ENCODE data around the gene KCNN2. TPM values are rescaled to one million over a fixed set of nuclear protein-coding genes. Genes with fewer than 3 reads are reported as not detected.

KCNN2 gene
- total RNA-seq, 1 donor from 2014 or later: 2.3 TPM

- Mint-ChIP-seq H3K36me3 (ENCODE audit: unreplicated experiment) (no peaks in the 10 kb centered on the region), H3K27ac (ENCODE audit: unreplicated experiment) (no peak overlapping the region), H3K27me3 (ENCODE audit: unreplicated experiment) (peaks cover 1% of the 10 kb centered on the region), H3K4me1 (ENCODE audit: low read depth, unreplicated experiment) (peaks cover 13% of the 10 kb centered on the region), H3K4me3 (ENCODE audit: unreplicated experiment) (no peak overlapping the region), H3K9me3 (ENCODE audit: unreplicated experiment) (peaks cover 1% of the 10 kb centered on the region)
- no peak for DNase-seq
- no peak for TF ChIP-seq CTCF (IDR thresholded peaks at IDR 0.05; ENCODE audit: partially characterized antibody, unreplicated experiment)
Observed at GRCh38 chr5:114435885-114436299, 74.0 kb downstream of the KCNN2 start.

- peaks cover 13% of the 10 kb centered on the region for H3K4me1 Mint-ChIP-seq (ENCODE audit: low read depth, unreplicated experiment)
- H3K27ac Mint-ChIP-seq (ENCODE audit: unreplicated experiment): no peak overlapping the region
- no peak overlapping the region for H3K4me3 Mint-ChIP-seq (ENCODE audit: unreplicated experiment)
- no peaks in the 10 kb centered on the region for H3K36me3 Mint-ChIP-seq (ENCODE audit: unreplicated experiment)
- no peak for DNase-seq
- peaks cover 1% of the 10 kb centered on the region for H3K9me3 Mint-ChIP-seq (ENCODE audit: unreplicated experiment)
- H3K27me3 Mint-ChIP-seq (ENCODE audit: unreplicated experiment): peaks cover 1% of the 10 kb centered on the region
- TF ChIP-seq CTCF (IDR thresholded peaks at IDR 0.05; ENCODE audit: partially characterized antibody, unreplicated experiment): no peak
Observed at GRCh38 chr5:114437936-114438335, 76.1 kb downstream of the KCNN2 start.

GRCh38 chr5:114438471-114438870 lies 76.6 kb downstream of the KCNN2 start:
- no peak for TF ChIP-seq CTCF (IDR thresholded peaks at IDR 0.05; ENCODE audit: partially characterized antibody, unreplicated experiment)
- H3K27me3 Mint-ChIP-seq (ENCODE audit: unreplicated experiment): peaks cover 1% of the 10 kb centered on the region
- no peaks in the 10 kb centered on the region for H3K36me3 Mint-ChIP-seq (ENCODE audit: unreplicated experiment)
- DNase-seq: no peak
- H3K4me3 Mint-ChIP-seq (ENCODE audit: unreplicated experiment): no peak overlapping the region
- H3K4me1 Mint-ChIP-seq (ENCODE audit: low read depth, unreplicated experiment): peaks cover 13% of the 10 kb centered on the region
- H3K9me3 Mint-ChIP-seq (ENCODE audit: unreplicated experiment): peaks cover 1% of the 10 kb centered on the region
- H3K27ac Mint-ChIP-seq (ENCODE audit: unreplicated experiment): no peak overlapping the region

- no peaks in the 10 kb centered on the region for H3K27me3 Mint-ChIP-seq (ENCODE audit: unreplicated experiment)
- peaks cover 14% of the 10 kb centered on the region for H3K4me1 Mint-ChIP-seq (ENCODE audit: low read depth, unreplicated experiment)
- H3K4me3 Mint-ChIP-seq (ENCODE audit: unreplicated experiment): no peak overlapping the region
- no peaks in the 10 kb centered on the region for H3K36me3 Mint-ChIP-seq (ENCODE audit: unreplicated experiment)
- no peak for DNase-seq
- no peaks in the 10 kb centered on the region for H3K9me3 Mint-ChIP-seq (ENCODE audit: unreplicated experiment)
- H3K27ac Mint-ChIP-seq (ENCODE audit: unreplicated experiment): no peak overlapping the region
- TF ChIP-seq CTCF (IDR thresholded peaks at IDR 0.05; ENCODE audit: partially characterized antibody, unreplicated experiment): peak; percentile 63
Observed at GRCh38 chr5:114447084-114447773, 85.4 kb downstream of the KCNN2 start.

GRCh38 chr5:114448481-114448880 lies 86.6 kb downstream of the KCNN2 start:
- H3K36me3 Mint-ChIP-seq (ENCODE audit: unreplicated experiment): no peaks in the 10 kb centered on the region
- no peak for DNase-seq

More at GRCh38 chr5:114448481-114448880, 86.6 kb downstream of the KCNN2 start:
- Mint-ChIP-seq H3K4me3 (ENCODE audit: unreplicated experiment) (no peak overlapping the region), H3K4me1 (ENCODE audit: low read depth, unreplicated experiment) (peaks cover 14% of the 10 kb centered on the region), H3K9me3 (ENCODE audit: unreplicated experiment) (no peaks in the 10 kb centered on the region), H3K27ac (ENCODE audit: unreplicated experiment) (no peak overlapping the region), H3K27me3 (ENCODE audit: unreplicated experiment) (no peaks in the 10 kb centered on the region)
- TF ChIP-seq CTCF (IDR thresholded peaks at IDR 0.05; ENCODE audit: partially characterized antibody, unreplicated experiment): no peak

Data from glutamatergic neuron (in vitro differentiated cells).